Neural progenitor cell (in vitro differentiated cells): ENCODE results near the gene IQGAP3. TPM values are rescaled to one million over a fixed set of nuclear protein-coding genes. Genes with fewer than 3 reads are reported as not detected.

Source experiments
- DNase-seq: peaks from one replicate; pipeline ENCODE4 v3.0.0-alpha.2; 2016; ENCODE audit warnings: low spot score
- H2AFZ ChIP-seq: fragments of 200-600 bp; sonication (generic); replicated peaks from 2 replicates; pipeline ENCODE4 v1.6.1; 2016; ENCODE audit warnings: antibody characterized with exemption
- H3F3A ChIP-seq: fragments of 200-600 bp; sonication (generic); 2 replicates; pipeline ENCODE4 v1.6.1; 2016; ENCODE audit warnings: antibody characterized with exemption, low read depth
- H3K27ac ChIP-seq: fragments of 200-600 bp; sonication (generic); 2 replicates; pipeline ENCODE4 v1.5.1; 2016; ENCODE audit warnings: mild to moderate bottlenecking
- H3K27me3 ChIP-seq: fragments of 200-600 bp; sonication (generic); 2 replicates; pipeline ENCODE4 v1.6.1; 2016; ENCODE audit warnings: mild to moderate bottlenecking, moderate library complexity
- H3K36me3 ChIP-seq: fragments of 200-600 bp; sonication (generic); 2 replicates; pipeline ENCODE4 v1.5.1; 2016
- H3K4me1 ChIP-seq: fragments of 200-600 bp; sonication (generic); 2 replicates; pipeline ENCODE4 v1.6.1; 2016; ENCODE audit warnings: mixed run types
- H3K4me2 ChIP-seq: fragments of 200-600 bp; sonication (generic); 2 replicates; pipeline ENCODE4 v1.6.1; 2016
- H3K4me3 ChIP-seq: fragments of 200-600 bp; sonication (generic); 2 replicates; pipeline ENCODE4 v1.5.1; 2016
- H3K79me2 ChIP-seq: fragments of 200-600 bp; sonication (generic); 2 replicates; pipeline ENCODE4 v1.6.1; 2016; ENCODE audit warnings: low read depth
- H3K9ac ChIP-seq: fragments of 200-600 bp; sonication (generic); 2 replicates; pipeline ENCODE4 v1.6.1; 2016
- H3K9me3 ChIP-seq: fragments of 200-600 bp; sonication (generic); 2 replicates; pipeline ENCODE4 v1.5.1; 2016; ENCODE audit warnings: low read depth
- H4K20me1 ChIP-seq: fragments of 200-600 bp; sonication (generic); 2 replicates; pipeline ENCODE4 v1.6.1; 2016; ENCODE audit warnings: low read depth
- H3K27ac Mint-ChIP-seq: 3 replicates; pipeline ENCODE4 v1.8.0; 2021; ENCODE audit warnings: mixed read lengths
- H3K27me3 Mint-ChIP-seq: 2 replicates; pipeline ENCODE4 v1.8.0; 2022; ENCODE audit warnings: low read depth, mild to moderate bottlenecking, inconsistent platforms, moderate library complexity, mixed read lengths; ENCODE audit not compliant: insufficient read depth
- H3K36me3 Mint-ChIP-seq: 3 replicates; pipeline ENCODE4 v1.8.0; 2021; ENCODE audit warnings: mixed read lengths
- H3K4me1 Mint-ChIP-seq: 3 replicates; pipeline ENCODE4 v1.8.0; 2021; ENCODE audit warnings: mixed read lengths
- H3K4me3 Mint-ChIP-seq: 3 replicates; pipeline ENCODE4 v1.8.0; 2021; ENCODE audit warnings: mild to moderate bottlenecking, moderate library complexity, mixed read lengths
- H3K9me3 Mint-ChIP-seq: 3 replicates; pipeline ENCODE4 v1.8.0; 2020; ENCODE audit warnings: mixed read lengths
- CTCF ChIP-seq: fragments of 200-600 bp; sonication (generic); IDR thresholded peaks from 2 replicates; pipeline ENCODE4 v1.5.1; 2017; ENCODE audit warnings: antibody characterized with exemption, mild to moderate bottlenecking
- EZH2 ChIP-seq: fragments of 200-600 bp; sonication (generic); IDR thresholded peaks from 2 replicates; pipeline ENCODE4 v1.6.1; 2017; ENCODE audit warnings: antibody characterized with exemption, mild to moderate bottlenecking, moderate library complexity
- EZH2phosphoT487 ChIP-seq: fragments of 200-600 bp; sonication (generic); IDR thresholded peaks from 2 replicates; pipeline ENCODE4 v1.6.1; 2017; ENCODE audit warnings: antibody characterized with exemption
- total RNA-seq: library from RNA; depleted of rRNA; stranded (reverse); fragments of >200 nt; gene quantifications from 2 replicates; pipeline ENCODE4 v1.2.3, GENCODE V29; 2015; ENCODE audit warnings: low replicate concordance

The IQGAP3 gene
- total RNA-seq, 1 donor from 2014 or later = 31.5 TPM

- H3K9ac ChIP-seq = no peak overlapping the region
Observed at GRCh38 chr1:156493154-156493631, 79.2 kb downstream of the IQGAP3 start.

DNA sequence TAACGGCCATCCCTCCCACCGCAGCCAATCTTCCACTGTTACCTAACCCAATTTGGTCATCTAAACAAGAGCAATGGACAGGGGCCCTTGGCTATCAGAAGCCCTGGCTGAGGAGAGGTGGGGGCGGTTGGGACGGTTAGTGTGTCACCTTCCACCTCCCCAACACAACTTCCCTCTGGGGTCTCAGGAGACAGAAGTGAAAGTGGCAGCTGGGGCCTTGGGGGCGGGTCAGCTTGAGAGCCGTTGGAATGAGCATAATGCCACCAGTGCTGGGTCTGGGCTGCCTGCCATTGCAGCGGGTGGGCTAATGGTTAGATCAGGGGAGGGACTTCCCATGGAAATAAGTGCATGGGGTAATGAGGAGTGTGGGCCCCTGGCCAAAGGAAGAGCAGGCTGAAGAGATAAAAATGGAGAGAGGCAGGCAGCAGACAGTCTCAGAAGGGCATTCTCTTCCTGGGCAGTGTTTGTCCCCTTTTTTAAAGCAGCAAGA lies 79.7 kb downstream of the IQGAP3 start:
- no peak for DNase-seq
- Histone ChIP-seq H3K9me3 (no peaks in the 10 kb centered on the region), H3K27ac (no peak overlapping the region), H3K4me1 (peaks cover 52% of the 10 kb centered on the region), H3K36me3 (no peaks in the 10 kb centered on the region), H4K20me1 (peaks cover 89% of the 10 kb centered on the region), H3K9ac (no peak overlapping the region), H3K4me3 (no peak overlapping the region), H3K27me3 (no peaks in the 10 kb centered on the region), H3K79me2 (peaks cover 29% of the 10 kb centered on the region), H3K4me2 (peak overlapping the region; percentile 34), H3F3A (peaks cover 17% of the 10 kb centered on the region), H2AFZ (no peak overlapping the region)
- Mint-ChIP-seq H3K9me3 (no peaks in the 10 kb centered on the region), H3K4me1 (peaks cover 78% of the 10 kb centered on the region), H3K4me3 (no peak overlapping the region), H3K36me3 (peaks cover 6% of the 10 kb centered on the region), H3K27ac (no peak overlapping the region), H3K27me3 (peaks cover 4% of the 10 kb centered on the region)
- TF ChIP-seq EZH2phosphoT487 (no peak), CTCF (no peak), EZH2 (no peak)

More at GRCh38 chr1:156493154-156493631, 79.2 kb downstream of the IQGAP3 start:
- Mint-ChIP-seq H3K27ac (no peak overlapping the region), H3K4me1 (peaks cover 78% of the 10 kb centered on the region), H3K27me3 (peaks cover 5% of the 10 kb centered on the region), H3K36me3 (peaks cover 6% of the 10 kb centered on the region), H3K4me3 (no peak overlapping the region), H3K9me3 (no peaks in the 10 kb centered on the region)
- peaks cover 89% of the 10 kb centered on the region for H4K20me1 ChIP-seq
- peaks cover 17% of the 10 kb centered on the region for H3F3A ChIP-seq
- H2AFZ ChIP-seq = no peak overlapping the region
- H3K4me1 ChIP-seq = peaks cover 55% of the 10 kb centered on the region
- DNase-seq = peak; percentile 55
- H3K9me3 ChIP-seq = no peaks in the 10 kb centered on the region
- TF ChIP-seq EZH2 (no peak), EZH2phosphoT487 (no peak), CTCF (no peak)
- H3K79me2 ChIP-seq = peaks cover 29% of the 10 kb centered on the region
- no peaks in the 10 kb centered on the region for H3K27me3 ChIP-seq
- no peak overlapping the region for H3K4me3 ChIP-seq
- peak overlapping the region; percentile 34 for H3K4me2 ChIP-seq
- no peaks in the 10 kb centered on the region for H3K36me3 ChIP-seq
- no peak overlapping the region for H3K27ac ChIP-seq

DNA sequence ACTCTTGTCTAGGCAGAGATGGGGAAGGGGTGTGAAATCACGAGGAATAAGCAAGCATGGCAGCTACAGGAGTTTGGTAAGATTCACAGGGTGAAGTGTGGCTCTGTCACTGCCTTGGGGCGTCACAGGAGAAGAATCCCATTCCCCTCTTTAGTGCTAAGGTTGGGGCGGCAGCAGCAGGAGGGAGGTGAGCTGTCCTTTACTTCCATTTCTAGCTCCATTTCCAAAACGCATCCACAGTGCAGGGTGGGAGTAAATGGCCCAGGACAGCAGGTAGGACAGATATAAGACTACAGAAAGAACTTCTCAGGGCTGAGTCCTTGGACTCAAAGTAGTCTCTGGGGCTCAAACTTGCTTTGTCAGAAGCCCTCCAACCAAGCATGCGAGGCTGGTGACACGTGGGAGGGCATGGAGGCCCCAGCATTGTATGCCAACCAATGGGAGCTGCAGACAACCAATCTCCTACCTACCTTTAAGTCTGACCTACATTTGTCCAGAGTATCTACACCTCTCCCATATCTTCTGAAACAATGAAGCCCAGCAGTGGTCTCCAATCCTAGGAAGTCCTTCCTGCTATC lies 80.3 kb downstream of the IQGAP3 start:
- H3K79me2 ChIP-seq = peaks cover 29% of the 10 kb centered on the region
- TF ChIP-seq EZH2 (no peak), EZH2phosphoT487 (no peak), CTCF (no peak)
- Mint-ChIP-seq H3K4me1 (peaks cover 78% of the 10 kb centered on the region), H3K9me3 (no peaks in the 10 kb centered on the region), H3K36me3 (peaks cover 6% of the 10 kb centered on the region), H3K27me3 (peaks cover 4% of the 10 kb centered on the region), H3K27ac (no peak overlapping the region), H3K4me3 (no peak overlapping the region)
- peaks cover 17% of the 10 kb centered on the region for H3F3A ChIP-seq
- H3K27ac ChIP-seq = no peak overlapping the region
- H4K20me1 ChIP-seq = peaks cover 89% of the 10 kb centered on the region
- H3K9ac ChIP-seq = no peak overlapping the region
- no peaks in the 10 kb centered on the region for H3K9me3 ChIP-seq
- no peaks in the 10 kb centered on the region for H3K36me3 ChIP-seq
- no peak overlapping the region for H2AFZ ChIP-seq
- H3K27me3 ChIP-seq = no peaks in the 10 kb centered on the region
- no peak overlapping the region for H3K4me3 ChIP-seq
- no peak overlapping the region for H3K4me2 ChIP-seq
- H3K4me1 ChIP-seq = peaks cover 52% of the 10 kb centered on the region
- DNase-seq = no peak
